Caco-2 (cell line): Measurements from ENCODE around the gene PTX3. TPM values are rescaled to one million over a fixed set of nuclear protein-coding genes. Genes with fewer than 3 reads are reported as not detected.

ENCODE experiments used
- BruUV-seq: library from RNA; stranded (reverse); fragments of 400-500 nt; replicated peaks from 2 replicates; lab custom pipeline; 2021; lab: Mats Ljungman, UMichigan
- CTCF ChIA-PET: fragments of 300-600 bp; sonication (Branson Sonifier 250); formaldehyde crosslinking; loops from one replicate; lab custom pipeline; 2022; ENCODE audit warnings: antibody characterized with exemption; lab: Charles Lee
- POLR2A ChIA-PET: fragments of 300-600 bp; sonication (Branson Sonifier 250); formaldehyde crosslinking; loops from one replicate; lab custom pipeline; 2022; ENCODE audit warnings: antibody characterized with exemption; lab: Charles Lee
- DNase-seq, 2 experiments: peaks; one replicate each; pipeline versions ENCODE4 v3.0.0 to v3.0.0-alpha.2; 2020 to 2022
- H3K27me3 ChIP-seq: replicated peaks from 2 replicates; pipeline ENCODE4 v1.6.0; 2011; ENCODE audit warnings: low read length; ENCODE audit not compliant: control insufficient read depth, insufficient read depth
- H3K36me3 ChIP-seq: 2 replicates; pipeline ENCODE4 v1.5.1; 2011; ENCODE audit warnings: low read length; ENCODE audit not compliant: control insufficient read depth, insufficient read depth
- H3K4me1 ChIP-seq: fragments of 250-450 bp; sonication (Bioruptor Pico); 2 replicates; pipeline ENCODE4 v1.5.1; 2020; ENCODE audit warnings: mild to moderate bottlenecking
- H3K4me3 ChIP-seq: 2 replicates; pipeline ENCODE4 v1.5.1; 2011; ENCODE audit warnings: low read depth, mild to moderate bottlenecking, control low read depth, low read length
- H3K9me3 ChIP-seq: fragments of 250-450 bp; sonication (Bioruptor Pico); 2 replicates; pipeline ENCODE4 v1.5.1; 2020; ENCODE audit warnings: mild to moderate bottlenecking, moderate library complexity
- H3K27ac Mint-ChIP-seq: one replicate; pipeline ENCODE4 v1.8.0; 2022; ENCODE audit warnings: mixed read lengths; ENCODE audit not compliant: unreplicated experiment
- H3K27me3 Mint-ChIP-seq: one replicate; pipeline ENCODE4 v1.8.0; 2022; ENCODE audit warnings: mixed read lengths; ENCODE audit not compliant: insufficient read depth, unreplicated experiment
- H3K36me3 Mint-ChIP-seq: one replicate; pipeline ENCODE4 v1.8.0; 2022; ENCODE audit warnings: mild to moderate bottlenecking, mixed read lengths; ENCODE audit not compliant: insufficient read depth, unreplicated experiment
- H3K4me1 Mint-ChIP-seq: one replicate; pipeline ENCODE4 v1.8.0; 2022; ENCODE audit warnings: low read depth, mixed read lengths; ENCODE audit not compliant: unreplicated experiment
- H3K4me3 Mint-ChIP-seq: one replicate; pipeline ENCODE4 v1.8.0; 2022; ENCODE audit warnings: mild to moderate bottlenecking, moderate library complexity, mixed read lengths; ENCODE audit not compliant: unreplicated experiment
- H3K9me3 Mint-ChIP-seq: one replicate; pipeline ENCODE4 v1.8.0; 2022; ENCODE audit warnings: mixed read lengths; ENCODE audit not compliant: unreplicated experiment
- CTCF ChIP-seq, 2 experiments: fragments of 200-600 bp in 1 of 2; IDR thresholded peaks; 1 replicate in 1 of 2; 2 replicates in 1 of 2; pipeline versions ENCODE4 v1.5.1 to v1.8.0; 2011 to 2022; ENCODE audit warnings: antibody characterized with exemption in 1 of 2, control low read depth in 1 of 2, inconsistent platforms in 1 of 2, low read depth in 1 of 2, low read length in 1 of 2, mild to moderate bottlenecking in 1 of 2, moderate library complexity in 1 of 2; ENCODE audit not compliant: insufficient read depth in 1 of 2, severe bottlenecking in 1 of 2, unreplicated experiment in 1 of 2
- intact Hi-C: fragments of 100-400 bp; cut with micrococcal nuclease; formaldehyde crosslinking; loops from one replicate; pipeline ENCODE4 v1.10.0; 2022; ENCODE audit not compliant: unreplicated experiment
- total RNA-seq: library from RNA; stranded (reverse); gene quantifications from 2 replicates; pipeline ENCODE4 v1.2.3, GENCODE V29; 2022

The PTX3 gene
- total RNA-seq, 1 experiment from 2014 or later = not detected

- CTCF ChIA-PET = no interaction called here
- POLR2A ChIA-PET = no interaction called here
- Histone ChIP-seq H3K4me1 (no peaks in the 10 kb centered on the region), H3K36me3 (no peaks in the 10 kb centered on the region), H3K9me3 (no peaks in the 10 kb centered on the region), H3K27me3 (no peaks in the 10 kb centered on the region), H3K4me3 (no peak overlapping the region)
- no peaks in the 10 kb centered on the region for H3K9me3 Mint-ChIP-seq
- no peaks in the 10 kb centered on the region for H3K36me3 Mint-ChIP-seq
- no peaks in the 10 kb centered on the region for H3K4me1 Mint-ChIP-seq
- DNase-seq = no peak
- H3K27me3 Mint-ChIP-seq = peaks cover 25% of the 10 kb centered on the region
- no peak overlapping the region for H3K4me3 Mint-ChIP-seq
- intact Hi-C loops = no loop called here
- no TSS peak for BruUV-seq
- no peak for TF ChIP-seq CTCF (IDR thresholded peaks at IDR 0.05; ENCODE audit: insufficient read depth in 1 of 2, low read depth in 1 of 2, low read length in 1 of 2, severe bottlenecking in 1 of 2, unreplicated experiment in 1 of 2)
- no peak overlapping the region for H3K27ac Mint-ChIP-seq
These were observed 6.9 kb upstream of the PTX3 start for GRCh38 chr3:157429708-157430107.

- no TSS peak for BruUV-seq
- Histone ChIP-seq H3K36me3 (no peaks in the 10 kb centered on the region), H3K27me3 (no peaks in the 10 kb centered on the region; the same call in 1 of the 2 replicates), H3K4me3 (peak overlapping the region; percentile 35), H3K9me3 (no peaks in the 10 kb centered on the region), H3K4me1 (0 out of 2 replicates have a peak, but pooled peaks cover 7% of the 10 kb centered on the region)
- Mint-ChIP-seq H3K27ac (no peak overlapping the region), H3K4me3 (peak overlapping the region; percentile 74), H3K9me3 (no peaks in the 10 kb centered on the region), H3K36me3 (no peaks in the 10 kb centered on the region), H3K4me1 (peaks cover 6% of the 10 kb centered on the region), H3K27me3 (peaks cover 18% of the 10 kb centered on the region)
- ChIA-PET CTCF (interaction anchor here (0.6 to 0.7 kb wide), 3 partner anchors 18 to 767 kb away, joined by 3 to 4 read pairs (median 3); no protein-coding TSS in a partner anchor), POLR2A (no interaction called here)
- intact Hi-C loops = no loop called here
- DNase-seq = no peak
- TF ChIP-seq CTCF (IDR thresholded peaks at IDR 0.05; ENCODE audit: insufficient read depth in 1 of 2, low read depth in 1 of 2, low read length in 1 of 2, severe bottlenecking in 1 of 2, unreplicated experiment in 1 of 2) = no peak
These were observed 1.6 kb downstream of the PTX3 start for GRCh38 chr3:157438194-157438730.

- Mint-ChIP-seq H3K4me3 (no peak overlapping the region), H3K9me3 (no peaks in the 10 kb centered on the region), H3K36me3 (no peaks in the 10 kb centered on the region), H3K27me3 (peaks cover 5% of the 10 kb centered on the region), H3K27ac (no peak overlapping the region), H3K4me1 (peaks cover 6% of the 10 kb centered on the region)
- ChIA-PET POLR2A (no interaction called here), CTCF (no interaction called here)
- no TSS peak for BruUV-seq
- no peaks in the 10 kb centered on the region for H3K27me3 ChIP-seq
- intact Hi-C loops = loop anchor here (10.0 kb wide), 3 partner anchors 86 to 236 kb away; no protein-coding TSS in a partner anchor
- no peaks in the 10 kb centered on the region for H3K36me3 ChIP-seq
- 0 out of 2 replicates have a peak, but pooled peaks cover 7% of the 10 kb centered on the region for H3K4me1 ChIP-seq
- H3K9me3 ChIP-seq = no peaks in the 10 kb centered on the region
- no peak overlapping the region for H3K4me3 ChIP-seq
- no peak for TF ChIP-seq CTCF (IDR thresholded peaks at IDR 0.05; ENCODE audit: insufficient read depth in 1 of 2, low read depth in 1 of 2, low read length in 1 of 2, severe bottlenecking in 1 of 2, unreplicated experiment in 1 of 2)
- DNase-seq = no peak
These were observed 4.5 kb downstream of the PTX3 start for GRCh38 chr3:157441102-157441624.
